GM18519 (cell line): ENCODE data around the gene CHCHD3.

Experiments
- ATAC-seq: cut with Tn5 transposase; IDR thresholded peaks from one replicate; pipeline ENCODE4 v1.9.1; 2021; ENCODE audit warnings: mild to moderate bottlenecking, moderate library complexity; ENCODE audit not compliant: unreplicated experiment, low FRiP score

Gene CHCHD3

GRCh38 chr7:132838313-132838712 is 243.6 kb downstream of the CHCHD3 start:
- no peak for ATAC-seq

- no peak for ATAC-seq
Measured at GRCh38 chr7:132837529-132837928, 244.4 kb downstream of the CHCHD3 start.

- no peak for ATAC-seq
Measured at GRCh38 chr7:132836746-132837145, 245.1 kb downstream of the CHCHD3 start.

- no peak for ATAC-seq
Measured at GRCh38 chr7:132830941-132831340, 250.9 kb downstream of the CHCHD3 start.

GRCh38 chr7:132828502-132828901 is 253.4 kb downstream of the CHCHD3 start:
- no peak for ATAC-seq

- ATAC-seq = no peak
Measured at GRCh38 chr7:132825932-132826835, 255.7 kb downstream of the CHCHD3 start.

- ATAC-seq = no peak
Measured at GRCh38 chr7:132825222-132825621, 256.7 kb downstream of the CHCHD3 start.

GRCh38 chr7:132819648-132820047 is 262.2 kb downstream of the CHCHD3 start:
- ATAC-seq = no peak

GRCh38 chr7:132817949-132818348 is 263.9 kb downstream of the CHCHD3 start:
- ATAC-seq = no peak

- ATAC-seq = no peak
Measured at GRCh38 chr7:132815696-132816311, 266.1 kb downstream of the CHCHD3 start.

GRCh38 chr7:132815130-132815529 is 266.8 kb downstream of the CHCHD3 start:
- no peak for ATAC-seq

GRCh38 chr7:132810561-132810960 is 271.3 kb downstream of the CHCHD3 start:
- ATAC-seq = no peak

GRCh38 chr7:132806834-132807233 is 275.1 kb downstream of the CHCHD3 start:
- no peak for ATAC-seq

GRCh38 chr7:132805766-132806165 is 276.1 kb downstream of the CHCHD3 start:
- no peak for ATAC-seq

GRCh38 chr7:132804849-132805485 is 276.9 kb downstream of the CHCHD3 start:
- no peak for ATAC-seq

- ATAC-seq = no peak
Measured at GRCh38 chr7:132800522-132800921, 281.4 kb downstream of the CHCHD3 start.

GRCh38 chr7:132799081-132799413 is 282.8 kb downstream of the CHCHD3 start:
- no peak for ATAC-seq

- ATAC-seq = no peak
Measured at GRCh38 chr7:132797152-132797551, 284.7 kb downstream of the CHCHD3 start.

GRCh38 chr7:132793474-132793873 is 288.4 kb downstream of the CHCHD3 start:
- no peak for ATAC-seq

- no peak for ATAC-seq
Measured at GRCh38 chr7:132791036-132791435, 290.9 kb downstream of the CHCHD3 start.

GRCh38 chr7:132790104-132790503 is 291.8 kb downstream of the CHCHD3 start:
- no peak for ATAC-seq

- ATAC-seq = no peak
Measured at GRCh38 chr7:132789281-132789680, 292.6 kb downstream of the CHCHD3 start.
